Small intestine (tissue), 7 donors: ENCODE results near the gene NTRK2. TPM values are rescaled to one million over a fixed set of nuclear protein-coding genes. Genes with fewer than 3 reads are reported as not detected.

Experiments used
- DNase-seq, 2 donors: peaks; one replicate each; pipeline versions ENCODE4 v3.0.0 to v3.0.0-alpha.2; 2013
- FAIRE-seq: peaks from 2 replicates; lab custom pipeline; 2012; peaks lifted over from hg19 to GRCh38; lab: Jason Lieb, UNC
- H3K27ac ChIP-seq, 3 donors: one replicate each; pipeline ENCODE4 v1.5.1; 2013; ENCODE audit warnings: low read length in 2 of 3, mild to moderate bottlenecking in 2 of 3, control low read depth in 1 of 3, inconsistent platforms in 1 of 3, low read depth in 1 of 3, moderate library complexity in 1 of 3
- H3K27me3 ChIP-seq, 3 donors: one replicate each; pipeline ENCODE4 v1.6.1; 2013; ENCODE audit warnings: low read length in 3 of 3, inconsistent platforms in 1 of 3; ENCODE audit not compliant: control insufficient read depth in 3 of 3, insufficient read depth in 3 of 3
- H3K36me3 ChIP-seq, 3 donors: one replicate each; pipeline ENCODE4 v1.6.1; 2013; ENCODE audit warnings: low read length in 3 of 3, inconsistent platforms in 1 of 3, low read depth in 1 of 3, mild to moderate bottlenecking in 1 of 3, moderate library complexity in 1 of 3; ENCODE audit not compliant: control insufficient read depth in 3 of 3, insufficient read depth in 2 of 3
- H3K4me1 ChIP-seq, 3 donors: one replicate each; pipeline ENCODE4 v1.6.1; 2013; ENCODE audit warnings: low read length in 2 of 3, inconsistent platforms in 1 of 3, low read depth in 1 of 3, mild to moderate bottlenecking in 1 of 3, moderate library complexity in 1 of 3; ENCODE audit not compliant: control insufficient read depth in 3 of 3, insufficient read depth in 2 of 3
- H3K4me3 ChIP-seq, 3 donors: one replicate each; pipeline ENCODE4 v1.5.1; 2013; ENCODE audit warnings: low read length in 3 of 3, control low read depth in 1 of 3, inconsistent platforms in 1 of 3, low read depth in 1 of 3, mild to moderate bottlenecking in 1 of 3, moderate library complexity in 1 of 3
- H3K9me3 ChIP-seq, 2 donors: one replicate each; pipeline ENCODE4 v1.6.1; 2013; ENCODE audit warnings: low read depth in 1 of 2, low read length in 1 of 2; ENCODE audit not compliant: control insufficient read depth in 2 of 2, insufficient read depth in 1 of 2
- WGBS, 3 donors: extraction: QIAGEN DNeasy Blood & Tissue Kit; methylation state at CpG; one replicate each; pipeline ENCODE4 v1.1.7; 2013; 5-methylcytosine and 5-hydroxymethylcytosine counted together
- polyA plus RNA-seq, 4 donors: library from polyadenylated mRNA; stranded (reverse) in 3 of 4; unstranded in 1 of 4; fragments of 200-250 nt in 3 of 4; fragments of 120-200 nt in 1 of 4; gene quantifications; one replicate each; pipeline versions ENCODE4 v1.2.1 to v1.2.3, GENCODE V29; 2013
- donor health status: healthy with polysubstance abuse.
- donor health status: control.
- donor health status: control.
- donor health status: Bipolar disorder and iron deficiency.
- donor health status: healthy.

NTRK2 gene
- polyA plus RNA-seq, 4 donors = 0.16 to 1.1 TPM; not detected in 2

GRCh38 chr9:84671586-84672521 lies 2.3 kb downstream of the NTRK2 start:
- DNase-seq = no peak
- 88 to 92% (median 91%) methylated on average over 9 of the region's 9 CpGs for WGBS, 3 donors
- H3K4me1 ChIP-seq = peaks cover 0 to 5% (median 0%) of the 10 kb centered on the region in 3 donors
- H3K36me3 ChIP-seq = no peaks in the 10 kb centered on the region
- H3K27me3 ChIP-seq = peaks cover 23 to 49% (median 28%) of the 10 kb centered on the region in 3 donors
- H3K27ac ChIP-seq = no peak overlapping the region
- no peak for FAIRE-seq
- H3K9me3 ChIP-seq = no peaks in the 10 kb centered on the region
- H3K4me3 ChIP-seq = no peak overlapping the region

- no peaks in the 10 kb centered on the region for H3K9me3 ChIP-seq
- no peak overlapping the region for H3K4me3 ChIP-seq
- DNase-seq = no peak
- H3K27ac ChIP-seq = no peak overlapping the region
- H3K27me3 ChIP-seq = peaks cover 14 to 35% (median 20%) of the 10 kb centered on the region in 3 donors
- no peak for FAIRE-seq
- no peaks in the 10 kb centered on the region for H3K36me3 ChIP-seq
- WGBS, 3 donors = 55 to 73% (median 62%) methylated on average over 4 of the region's 4 CpGs
- peaks cover 0 to 5% (median 0%) of the 10 kb centered on the region in 3 donors for H3K4me1 ChIP-seq
These were observed 4.3 kb downstream of the NTRK2 start for GRCh38 chr9:84673806-84674205.

- 68 to 75% (median 69%) methylated on average over 5 of the region's 5 CpGs for WGBS, 3 donors
- no peaks in the 10 kb centered on the region for H3K4me1 ChIP-seq
- FAIRE-seq (no peak), DNase-seq (no peak)
- peaks cover 0 to 4% (median 0%) of the 10 kb centered on the region in 3 donors for H3K27me3 ChIP-seq
- no peak overlapping the region for H3K27ac ChIP-seq
- H3K9me3 ChIP-seq = peaks cover 0 to 3% of the 10 kb centered on the region in 2 donors
- no peaks in the 10 kb centered on the region for H3K36me3 ChIP-seq
- no peak overlapping the region for H3K4me3 ChIP-seq
These were observed 7.6 kb downstream of the NTRK2 start for GRCh38 chr9:84677080-84677479.

GRCh38 chr9:84679571-84679970 lies 10.0 kb downstream of the NTRK2 start:
- Histone ChIP-seq H3K9me3 (peaks cover 0 to 3% of the 10 kb centered on the region in 2 donors), H3K36me3 (no peaks in the 10 kb centered on the region), H3K4me3 (no peak overlapping the region), H3K27ac (no peak overlapping the region), H3K4me1 (no peaks in the 10 kb centered on the region), H3K27me3 (no peaks in the 10 kb centered on the region)
- FAIRE-seq (no peak), DNase-seq (no peak)
- 79 to 81% (median 80%) methylated on average over 1 of the region's 1 CpG for WGBS, 3 donors

- Histone ChIP-seq H3K4me3 (no peak overlapping the region), H3K27ac (no peak overlapping the region), H3K36me3 (no peaks in the 10 kb centered on the region), H3K4me1 (no peaks in the 10 kb centered on the region), H3K9me3 (peaks cover 0 to 3% of the 10 kb centered on the region in 2 donors), H3K27me3 (no peaks in the 10 kb centered on the region)
- DNase-seq = no peak
- WGBS, 3 donors = 91 to 92% (median 92%) methylated on average over 6 of the region's 6 CpGs
- FAIRE-seq = no peak
These were observed 12.2 kb downstream of the NTRK2 start for GRCh38 chr9:84681516-84682285.

GRCh38 chr9:84686068-84686467 lies 16.5 kb downstream of the NTRK2 start:
- DNase-seq (no peak), FAIRE-seq (no peak)
- H3K27ac ChIP-seq = no peak overlapping the region
- no peaks in the 10 kb centered on the region for H3K4me1 ChIP-seq
- 50 to 59% (median 56%) methylated on average over 1 of the region's 1 CpG for WGBS, 3 donors
- H3K36me3 ChIP-seq = no peaks in the 10 kb centered on the region
- no peak overlapping the region for H3K4me3 ChIP-seq
- no peaks in the 10 kb centered on the region for H3K27me3 ChIP-seq
- H3K9me3 ChIP-seq = no peaks in the 10 kb centered on the region

GRCh38 chr9:84688956-84689355 lies 19.4 kb downstream of the NTRK2 start:
- no peaks in the 10 kb centered on the region for H3K36me3 ChIP-seq
- WGBS, 3 donors = 67 to 72% (median 71%) methylated on average over 4 of the region's 4 CpGs

GRCh38 chr9:84691634-84692033 lies 22.1 kb downstream of the NTRK2 start:
- Histone ChIP-seq H3K36me3 (no peaks in the 10 kb centered on the region), H3K9me3 (no peaks in the 10 kb centered on the region), H3K27ac (no peak overlapping the region), H3K4me1 (no peaks in the 10 kb centered on the region), H3K27me3 (no peaks in the 10 kb centered on the region), H3K4me3 (no peak overlapping the region)
- FAIRE-seq = no peak
- WGBS, 3 donors = 78 to 81% (median 78%) methylated on average over 5 of the region's 5 CpGs
- DNase-seq = no peak

More at GRCh38 chr9:84688956-84689355, 19.4 kb downstream of the NTRK2 start:
- H3K9me3 ChIP-seq = no peaks in the 10 kb centered on the region
- no peak overlapping the region for H3K27ac ChIP-seq
- DNase-seq (no peak), FAIRE-seq (no peak)
- no peak overlapping the region for H3K4me3 ChIP-seq
- no peaks in the 10 kb centered on the region for H3K4me1 ChIP-seq
- H3K27me3 ChIP-seq = no peaks in the 10 kb centered on the region
